ENCODE measurements around the gene BUB3.

The BUB3 gene

DNA sequence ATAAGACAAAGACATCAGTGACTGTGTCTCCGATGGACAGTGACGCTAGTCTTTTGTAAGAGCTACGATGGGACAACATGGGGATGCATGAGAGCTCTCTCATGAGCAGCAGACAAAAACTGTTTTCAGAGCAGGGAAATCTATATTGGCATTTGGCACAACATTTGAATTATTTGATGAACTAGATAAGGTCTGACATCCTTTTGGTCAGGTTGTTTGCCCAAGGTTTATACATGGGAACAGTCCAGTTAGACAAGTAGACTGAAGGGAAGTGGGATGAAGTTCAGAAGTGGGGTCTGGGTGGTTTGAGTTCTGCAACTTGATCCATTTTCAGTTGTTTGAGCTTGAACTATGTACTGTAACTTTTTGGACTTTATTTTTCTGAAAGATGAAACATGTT, 50.8 kb downstream of the BUB3 start:
- DNase-seq: no peak

DNA sequence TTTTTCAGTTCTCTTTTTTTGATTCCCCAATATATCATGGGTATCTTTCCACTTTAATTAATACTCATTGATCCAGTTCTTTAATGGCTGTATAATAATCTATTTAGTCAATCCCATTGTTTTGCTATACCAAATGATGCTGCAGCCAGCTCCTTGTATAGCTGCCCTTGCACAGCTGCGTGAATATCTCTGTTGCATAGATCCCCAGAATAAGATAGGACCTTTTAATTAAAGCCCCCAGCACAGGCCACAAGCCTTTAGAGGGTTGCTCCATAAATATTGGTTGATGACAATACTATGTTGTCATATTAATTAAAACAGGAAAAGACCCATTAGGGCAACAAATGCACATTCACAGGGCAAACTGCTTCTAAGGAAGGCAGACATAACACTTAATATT, 57.9 kb downstream of the BUB3 start:
- no peak for DNase-seq

DNA sequence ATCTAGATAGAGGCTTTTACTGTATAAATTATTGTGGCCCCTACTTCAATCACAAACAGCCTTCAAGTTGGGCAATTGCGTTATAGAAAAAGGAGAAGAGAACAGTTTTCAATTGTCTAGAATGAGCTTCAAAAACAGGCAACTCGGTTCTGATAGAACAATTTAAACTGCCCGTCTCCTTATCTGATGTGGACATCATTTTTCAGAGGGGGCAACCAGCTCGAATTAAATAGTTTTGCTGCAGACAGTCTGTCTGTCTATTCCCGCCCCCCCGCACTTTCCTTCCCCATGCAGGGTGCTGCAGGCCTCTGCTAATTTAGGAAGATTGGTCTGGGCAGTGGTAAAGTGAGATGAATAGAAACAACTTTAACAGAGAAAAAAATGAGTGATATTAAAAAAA, 58.4 kb downstream of the BUB3 start:
- no peak for DNase-seq

DNA sequence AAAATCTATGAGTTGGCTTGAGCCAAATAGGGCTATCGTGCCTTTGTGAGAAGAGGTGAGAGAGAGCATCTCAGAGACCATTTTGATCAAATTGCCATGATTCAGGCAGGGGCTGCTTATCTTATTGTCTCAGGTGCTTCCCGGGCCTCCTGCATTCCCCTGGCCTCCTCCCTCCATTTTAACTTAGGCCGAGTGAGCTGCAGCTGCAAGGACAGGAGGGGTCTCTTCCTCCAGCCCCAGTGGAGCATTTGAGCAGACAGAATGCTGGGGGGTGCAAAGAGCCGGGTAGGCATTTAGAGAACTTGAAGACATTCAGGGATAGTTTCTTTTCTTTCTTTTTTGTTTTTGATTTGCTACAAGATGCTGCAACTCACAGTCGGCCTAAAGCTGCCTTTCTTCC, 59.0 kb downstream of the BUB3 start:
- DNase-seq: no peak

Data from activated CD4-positive, alpha-beta T cell treated with anti-CD3 and anti-CD28 coated beads, Interleukin-2, amount 50 U/mL, for 4 hours (primary cell).